Measurements from ENCODE around the gene RDH8. TPM values are rescaled to one million over a fixed set of nuclear protein-coding genes. Genes with fewer than 3 reads are reported as not detected.
A peak's percentile ranks its signal among the peaks of the same experiment; 100 is the strongest.

RDH8 gene
- total and polyA plus RNA-seq, 2 donors (not counting 1 experiment from before 2014, with no cell fraction given) = 0.06 TPM; not detected in 1

- no peak overlapping the region for H2AFZ ChIP-seq (ENCODE audit: low read length)
- no peak overlapping the region for H3K9ac ChIP-seq (ENCODE audit: insufficient read depth, low read length)
- H4K20me1 ChIP-seq (ENCODE audit: control insufficient read depth, extremely low read depth, insufficient read depth, low read length) = no peaks in the 10 kb centered on the region
- H3K36me3 ChIP-seq (ENCODE audit: control insufficient read depth, insufficient read depth, low read length) = no peaks in the 10 kb centered on the region
- H3K27me3 ChIP-seq (ENCODE audit: control insufficient read depth, insufficient read depth, low read length) = no peaks in the 10 kb centered on the region
- H3K4me1 ChIP-seq (ENCODE audit: control insufficient read depth, extremely low read depth, insufficient read depth, low read length) = peaks cover 4% of the 10 kb centered on the region
- H3K4me3 ChIP-seq (replicated peaks in 1 of 4; ENCODE audit: control extremely low read depth in 1 of 4, insufficient read depth in 1 of 4, low read depth in 3 of 4, low read length in 4 of 4) = no peak overlapping the region
- TF ChIP-seq EZH2 (IDR thresholded peaks at IDR 0.05; ENCODE audit: low read length, missing control alignments) = no peak
- TF ChIP-seq, protein P1, sequence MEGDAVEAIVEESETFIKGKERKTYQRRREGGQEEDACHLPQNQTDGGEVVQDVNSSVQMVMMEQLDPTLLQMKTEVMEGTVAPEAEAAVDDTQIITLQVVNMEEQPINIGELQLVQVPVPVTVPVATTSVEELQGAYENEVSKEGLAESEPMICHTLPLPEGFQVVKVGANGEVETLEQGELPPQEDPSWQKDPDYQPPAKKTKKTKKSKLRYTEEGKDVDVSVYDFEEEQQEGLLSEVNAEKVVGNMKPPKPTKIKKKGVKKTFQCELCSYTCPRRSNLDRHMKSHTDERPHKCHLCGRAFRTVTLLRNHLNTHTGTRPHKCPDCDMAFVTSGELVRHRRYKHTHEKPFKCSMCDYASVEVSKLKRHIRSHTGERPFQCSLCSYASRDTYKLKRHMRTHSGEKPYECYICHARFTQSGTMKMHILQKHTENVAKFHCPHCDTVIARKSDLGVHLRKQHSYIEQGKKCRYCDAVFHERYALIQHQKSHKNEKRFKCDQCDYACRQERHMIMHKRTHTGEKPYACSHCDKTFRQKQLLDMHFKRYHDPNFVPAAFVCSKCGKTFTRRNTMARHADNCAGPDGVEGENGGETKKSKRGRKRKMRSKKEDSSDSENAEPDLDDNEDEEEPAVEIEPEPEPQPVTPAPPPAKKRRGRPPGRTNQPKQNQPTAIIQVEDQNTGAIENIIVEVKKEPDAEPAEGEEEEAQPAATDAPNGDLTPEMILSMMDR (conservative IDR thresholded peaks at IDR 0.05 in 1 of 2, IDR thresholded peaks at IDR 0.05 in 1 of 2; ENCODE audit: low read depth in 1 of 2, low read length in 2 of 2) = no peak
- no peaks in the 10 kb centered on the region for H3K79me2 ChIP-seq (ENCODE audit: control insufficient read depth, insufficient read depth, low read length)
- peak overlapping the region; percentile 39 for H3K27ac ChIP-seq (ENCODE audit: insufficient read depth, low read length)
- no peak overlapping the region for H3K4me2 ChIP-seq (ENCODE audit: extremely low read depth, insufficient read depth, low read length)
- no peaks in the 10 kb centered on the region for H3K9me3 ChIP-seq (ENCODE audit: control insufficient read depth, insufficient read depth, low read depth, low read length)
- DNase-seq (ENCODE audit: low read depth in 2 of 2) = peak; percentile 36 to 40
Measured at GRCh38 chr19:10018263-10018662, 5.0 kb downstream of the RDH8 start.

DNA sequence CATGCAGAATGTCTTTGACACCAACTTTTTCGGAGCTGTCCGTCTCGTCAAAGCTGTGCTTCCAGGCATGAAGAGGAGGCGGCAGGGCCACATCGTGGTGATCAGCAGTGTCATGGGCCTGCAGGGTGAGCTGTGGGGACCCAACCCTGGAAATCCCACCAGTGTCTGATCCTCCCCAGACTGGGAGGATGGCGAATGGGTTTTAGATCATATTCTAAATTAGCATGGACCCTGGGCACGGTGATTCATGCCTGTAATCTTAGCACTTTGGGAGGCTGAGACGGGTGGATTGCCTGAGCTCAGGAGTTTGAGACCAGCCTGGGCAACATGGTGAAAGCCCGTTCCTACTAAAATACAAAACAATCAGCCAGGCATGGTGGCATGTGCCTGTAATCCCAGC is 5.5 kb downstream of the RDH8 start:
- H3K4me2 ChIP-seq (ENCODE audit: extremely low read depth, insufficient read depth, low read length) = no peak overlapping the region
- peaks cover 4% of the 10 kb centered on the region for H3K4me1 ChIP-seq (ENCODE audit: control insufficient read depth, extremely low read depth, insufficient read depth, low read length)
- no peaks in the 10 kb centered on the region for H3K27me3 ChIP-seq (ENCODE audit: control insufficient read depth, insufficient read depth, low read length)
- no peaks in the 10 kb centered on the region for H3K36me3 ChIP-seq (ENCODE audit: control insufficient read depth, insufficient read depth, low read length)
- H4K20me1 ChIP-seq (ENCODE audit: control insufficient read depth, extremely low read depth, insufficient read depth, low read length) = no peaks in the 10 kb centered on the region
- no peak for TF ChIP-seq EZH2 (IDR thresholded peaks at IDR 0.05; ENCODE audit: low read length, missing control alignments)
- TF ChIP-seq, protein P1 (conservative IDR thresholded peaks at IDR 0.05 in 1 of 2, IDR thresholded peaks at IDR 0.05 in 1 of 2; ENCODE audit: low read depth in 1 of 2, low read length in 2 of 2) = no peak
- H3K79me2 ChIP-seq (ENCODE audit: control insufficient read depth, insufficient read depth, low read length) = no peaks in the 10 kb centered on the region
- H3K9me3 ChIP-seq (ENCODE audit: control insufficient read depth, insufficient read depth, low read depth, low read length) = no peaks in the 10 kb centered on the region
- no peak overlapping the region for H2AFZ ChIP-seq (ENCODE audit: low read length)
- peak overlapping the region; percentile 39 for H3K27ac ChIP-seq (ENCODE audit: insufficient read depth, low read length)
- no peak overlapping the region for H3K9ac ChIP-seq (ENCODE audit: insufficient read depth, low read length)
- H3K4me3 ChIP-seq (replicated peaks in 1 of 4; ENCODE audit: control extremely low read depth in 1 of 4, insufficient read depth in 1 of 4, low read depth in 3 of 4, low read length in 4 of 4) = no peak overlapping the region
- DNase-seq (ENCODE audit: low read depth in 2 of 2) = no peak

DNA sequence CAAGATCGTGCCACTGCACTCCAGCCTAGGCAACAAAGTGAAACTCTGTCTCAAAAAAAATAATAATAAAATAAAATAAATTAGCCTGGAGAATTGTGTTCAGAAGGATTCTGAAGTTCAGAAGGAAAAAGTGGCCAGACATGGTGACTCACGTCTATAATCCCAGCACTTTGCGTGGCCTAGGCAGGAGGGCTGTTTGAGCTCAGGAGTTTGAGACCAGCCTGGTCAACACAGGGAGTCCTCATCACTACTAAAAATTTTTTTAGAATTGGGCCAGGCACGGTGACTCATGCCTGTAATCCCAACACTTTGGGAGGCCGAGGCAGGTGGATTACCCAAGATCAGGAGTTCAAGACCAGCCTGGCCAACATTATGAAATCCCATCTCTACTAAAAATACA is 6.0 kb downstream of the RDH8 start:
- Histone ChIP-seq H3K9me3 (ENCODE audit: control insufficient read depth, insufficient read depth, low read depth, low read length) (no peaks in the 10 kb centered on the region), H3K4me3 (replicated peaks in 1 of 4; ENCODE audit: control extremely low read depth in 1 of 4, insufficient read depth in 1 of 4, low read depth in 3 of 4, low read length in 4 of 4) (no peak overlapping the region), H3K4me1 (ENCODE audit: control insufficient read depth, extremely low read depth, insufficient read depth, low read length) (peaks cover 4% of the 10 kb centered on the region), H3K4me2 (ENCODE audit: extremely low read depth, insufficient read depth, low read length) (no peak overlapping the region), H3K27ac (ENCODE audit: insufficient read depth, low read length) (no peak overlapping the region), H3K27me3 (ENCODE audit: control insufficient read depth, insufficient read depth, low read length) (no peaks in the 10 kb centered on the region), H4K20me1 (ENCODE audit: control insufficient read depth, extremely low read depth, insufficient read depth, low read length) (no peaks in the 10 kb centered on the region), H2AFZ (ENCODE audit: low read length) (no peak overlapping the region), H3K9ac (ENCODE audit: insufficient read depth, low read length) (no peak overlapping the region), H3K36me3 (ENCODE audit: control insufficient read depth, insufficient read depth, low read length) (no peaks in the 10 kb centered on the region), H3K79me2 (ENCODE audit: control insufficient read depth, insufficient read depth, low read length) (no peaks in the 10 kb centered on the region)
- no peak for DNase-seq (ENCODE audit: low read depth in 2 of 2)
- TF ChIP-seq, protein P1 (conservative IDR thresholded peaks at IDR 0.05 in 1 of 2, IDR thresholded peaks at IDR 0.05 in 1 of 2; ENCODE audit: low read depth in 1 of 2, low read length in 2 of 2) = no peak
- no peak for TF ChIP-seq EZH2 (IDR thresholded peaks at IDR 0.05; ENCODE audit: low read length, missing control alignments)

Data from fibroblast of lung (primary cell).